C4-2B (cell line): ENCODE measurements around the gene FLII.

ENCODE experiments used
- CTCF ChIP-seq: fragments of 450-650 bp; conservative IDR thresholded peaks from 2 replicates; pipeline ENCODE4 v1.5.1; 2017; ENCODE audit warnings: mild to moderate bottlenecking
- ZFX ChIP-seq: fragments of 450-650 bp; IDR thresholded peaks from 2 replicates; pipeline ENCODE4 v1.6.1; 2017

GRCh38 chr17:18258356-18259038 lies at the start of gene FLII:
- TF ChIP-seq CTCF (no peak), ZFX (peak; percentile 98)
